Measurements from ENCODE around the gene ITGB8. TPM values are rescaled to one million over a fixed set of nuclear protein-coding genes. Genes with fewer than 3 reads are reported as not detected.

Gene ITGB8
- polyA plus RNA-seq, 1 donor: 5.2 TPM

GRCh38 chr7:20310301-20310700 lies 20.4 kb upstream of the ITGB8 start:
- no peak for DNase-seq

GRCh38 chr7:20310963-20311742 lies 19.5 kb upstream of the ITGB8 start:
- no peak for DNase-seq

DNA sequence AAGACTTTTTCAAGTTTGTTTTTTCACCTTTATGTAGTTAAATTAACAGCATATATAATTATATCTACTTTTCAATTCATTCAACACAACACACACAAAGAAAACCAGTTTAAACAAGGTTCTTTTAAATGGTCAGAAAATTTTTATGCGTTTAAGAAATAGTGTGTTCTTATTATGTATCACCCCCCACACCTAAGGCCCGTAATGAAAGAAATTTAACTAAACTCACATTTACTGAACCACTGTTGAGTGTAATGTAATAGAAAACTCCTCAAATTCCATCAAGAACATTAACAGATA lies 19.0 kb upstream of the ITGB8 start:
- no peak for DNase-seq

- no peak for DNase-seq
Observed at GRCh38 chr7:20312562-20312961, 18.1 kb upstream of the ITGB8 start.

DNA sequence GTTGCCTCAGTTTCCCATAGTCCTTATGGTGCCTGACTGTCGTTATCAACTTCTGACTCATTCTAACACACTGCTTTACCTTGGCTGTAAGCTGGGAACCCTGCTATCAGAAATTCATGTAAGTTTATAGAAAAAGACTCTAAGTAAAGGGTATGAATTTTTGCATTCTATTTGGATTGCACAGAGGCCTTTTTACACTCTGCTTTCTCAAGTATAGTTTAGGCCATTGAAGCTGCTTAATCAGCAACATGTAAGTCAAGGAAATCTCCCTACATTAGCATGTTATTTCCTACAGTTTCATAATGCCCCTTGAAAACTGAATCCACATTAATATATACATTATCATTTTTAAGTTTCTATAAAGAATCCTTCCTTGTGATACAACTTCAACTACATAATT lies 17.1 kb upstream of the ITGB8 start:
- no peak for DNase-seq

- no peak for DNase-seq
Observed at GRCh38 chr7:20314198-20314597, 16.5 kb upstream of the ITGB8 start.

- DNase-seq: no peak
Observed at GRCh38 chr7:20316706-20317105, 14.0 kb upstream of the ITGB8 start.

DNA sequence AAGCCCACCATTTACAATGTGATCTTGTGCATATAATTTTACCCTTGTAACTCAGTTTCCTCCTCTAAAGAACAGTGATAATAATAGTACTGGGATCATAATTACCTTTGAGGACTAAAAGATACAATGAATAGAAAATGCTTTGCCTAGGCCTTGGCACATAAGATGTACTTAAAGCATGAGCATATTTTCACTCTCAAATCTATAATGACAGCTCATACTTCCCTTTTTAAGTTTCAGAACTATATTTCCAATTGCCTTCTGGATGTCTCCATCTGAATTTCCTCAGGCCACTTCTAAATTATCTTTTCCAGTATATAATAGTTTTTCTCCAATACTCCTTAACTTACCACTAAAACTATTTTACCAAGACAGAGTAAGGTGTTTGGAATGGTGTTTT lies 13.3 kb upstream of the ITGB8 start:
- DNase-seq: no peak

DNA sequence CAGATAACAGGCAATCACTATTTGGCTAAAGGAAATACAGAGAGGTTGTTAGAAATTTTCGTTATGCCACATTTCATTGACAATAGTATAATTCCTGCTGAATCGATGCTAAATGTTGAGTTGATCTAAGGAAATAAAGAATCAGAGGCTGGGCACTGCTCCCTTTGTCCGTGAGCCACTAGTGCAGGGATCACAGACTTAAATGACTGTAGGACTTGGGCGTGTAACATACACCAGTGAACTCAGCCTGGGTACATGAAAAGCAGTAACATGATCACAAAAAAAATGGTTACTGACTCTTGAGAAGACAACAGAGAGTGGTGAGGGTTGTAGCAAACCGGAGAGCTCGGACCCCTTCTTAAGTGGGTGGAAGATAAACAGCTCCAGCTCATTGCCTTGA lies 11.8 kb upstream of the ITGB8 start:
- DNase-seq: no peak

- no peak for DNase-seq
Observed at GRCh38 chr7:20320322-20320721, 10.4 kb upstream of the ITGB8 start.

DNA sequence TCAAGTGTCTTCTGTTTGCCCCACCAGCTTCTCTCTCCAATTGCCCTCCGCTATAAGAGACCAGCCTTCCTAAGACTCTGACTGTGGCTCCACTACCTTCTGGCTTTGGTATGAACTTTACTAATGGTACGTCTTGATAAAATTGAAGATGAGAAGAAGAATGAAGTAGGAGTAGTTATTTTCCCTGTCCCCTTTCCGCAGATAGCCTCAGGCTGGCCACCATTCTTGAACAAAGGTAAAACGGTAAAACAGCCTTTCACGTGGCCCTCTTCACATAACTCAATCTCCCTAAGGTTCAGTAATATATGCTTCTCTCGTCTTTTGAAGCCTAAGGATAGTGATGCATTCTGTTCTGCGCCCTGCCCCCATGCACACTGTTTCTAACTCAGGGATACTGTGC lies 9.9 kb upstream of the ITGB8 start:
- DNase-seq: no peak

DNA sequence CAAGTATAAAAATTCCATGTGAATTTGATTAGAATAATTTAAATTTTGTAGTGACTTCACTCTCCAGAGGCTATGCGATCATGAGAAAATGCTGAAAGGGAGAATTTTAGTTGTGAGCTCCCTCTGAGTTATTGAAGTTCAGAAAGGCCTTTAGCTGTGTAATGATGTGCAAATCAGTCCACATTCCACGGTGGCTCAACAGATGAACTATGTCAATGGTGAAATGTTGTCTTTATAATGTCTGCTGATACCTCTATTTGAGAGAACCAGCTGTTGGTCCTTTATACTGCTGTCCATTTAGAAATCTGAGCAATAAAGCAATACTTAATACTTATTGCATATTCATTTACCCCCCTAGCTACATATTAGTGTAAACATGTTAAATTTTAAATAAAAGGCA lies 7.1 kb upstream of the ITGB8 start:
- no peak for DNase-seq

GRCh38 chr7:20326342-20326741 lies 4.4 kb upstream of the ITGB8 start:
- no peak for DNase-seq

GRCh38 chr7:20327055-20327454 lies 3.6 kb upstream of the ITGB8 start:
- DNase-seq: no peak

DNA sequence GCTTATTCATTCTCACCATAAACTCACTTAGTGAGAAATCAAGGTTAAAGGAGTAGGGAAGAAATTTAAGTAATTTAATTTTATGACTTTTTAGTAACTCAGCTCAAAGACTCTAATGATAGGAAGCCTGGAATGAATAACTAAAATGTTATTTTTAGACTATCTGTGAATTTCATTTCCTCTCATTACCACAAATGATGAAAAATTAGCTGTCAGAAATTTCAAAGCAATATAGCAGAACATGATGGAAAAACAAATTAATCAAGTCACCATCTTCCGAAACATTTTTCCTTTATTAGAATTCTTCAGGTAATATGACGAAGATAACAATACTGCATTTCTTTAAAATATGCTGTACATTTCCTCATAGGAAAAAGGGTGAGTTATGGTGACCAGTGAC lies 2.7 kb upstream of the ITGB8 start:
- no peak for DNase-seq

- no peak for DNase-seq
Observed at GRCh38 chr7:20328692-20329091, 2.0 kb upstream of the ITGB8 start.

DNA sequence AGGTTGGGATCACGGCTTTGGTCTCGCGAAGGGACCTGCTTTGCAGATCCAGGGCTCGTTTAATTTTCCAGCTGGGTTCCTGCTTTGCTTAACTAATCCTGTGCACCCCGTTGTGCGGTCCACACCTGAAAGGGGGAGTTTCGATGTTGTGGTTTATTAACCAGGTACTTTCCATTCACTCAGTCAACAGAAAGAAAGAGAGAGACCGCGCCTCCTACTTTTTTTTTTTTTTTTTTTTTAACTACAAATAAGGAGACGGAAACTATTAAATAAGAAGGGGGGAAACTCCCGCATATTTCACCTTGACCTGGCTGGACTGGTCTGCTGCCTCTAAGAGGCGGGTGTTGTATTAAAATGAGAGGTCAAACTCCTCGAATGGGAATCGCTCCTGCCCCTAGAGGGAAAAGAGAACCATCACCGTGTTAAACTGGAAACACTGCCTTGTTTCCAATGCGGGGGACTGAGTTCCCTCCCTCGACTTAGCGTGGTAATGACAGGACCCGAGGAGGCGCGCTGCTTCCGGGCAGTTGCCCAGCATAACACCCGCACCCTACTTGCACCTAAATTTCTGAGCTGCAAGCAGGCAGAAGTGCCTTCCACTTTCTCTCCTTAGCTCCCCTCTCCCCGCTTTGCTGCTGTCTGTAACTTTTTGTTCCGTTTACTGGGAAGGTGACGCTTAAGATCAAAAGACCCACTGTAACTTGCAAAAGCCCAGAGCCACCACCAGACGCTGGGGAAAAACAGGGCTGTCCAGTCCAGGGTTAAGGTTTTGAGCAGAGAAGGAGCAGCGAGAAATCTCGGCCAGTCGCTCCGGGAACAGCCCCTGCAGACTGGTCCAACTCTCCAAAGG lies 1.1 kb upstream of the ITGB8 start:
- DNase-seq: peak; percentile 80

- DNase-seq: peak; percentile 71
Observed at GRCh38 chr7:20330928-20331909, 519 bp downstream of the ITGB8 start.

DNA sequence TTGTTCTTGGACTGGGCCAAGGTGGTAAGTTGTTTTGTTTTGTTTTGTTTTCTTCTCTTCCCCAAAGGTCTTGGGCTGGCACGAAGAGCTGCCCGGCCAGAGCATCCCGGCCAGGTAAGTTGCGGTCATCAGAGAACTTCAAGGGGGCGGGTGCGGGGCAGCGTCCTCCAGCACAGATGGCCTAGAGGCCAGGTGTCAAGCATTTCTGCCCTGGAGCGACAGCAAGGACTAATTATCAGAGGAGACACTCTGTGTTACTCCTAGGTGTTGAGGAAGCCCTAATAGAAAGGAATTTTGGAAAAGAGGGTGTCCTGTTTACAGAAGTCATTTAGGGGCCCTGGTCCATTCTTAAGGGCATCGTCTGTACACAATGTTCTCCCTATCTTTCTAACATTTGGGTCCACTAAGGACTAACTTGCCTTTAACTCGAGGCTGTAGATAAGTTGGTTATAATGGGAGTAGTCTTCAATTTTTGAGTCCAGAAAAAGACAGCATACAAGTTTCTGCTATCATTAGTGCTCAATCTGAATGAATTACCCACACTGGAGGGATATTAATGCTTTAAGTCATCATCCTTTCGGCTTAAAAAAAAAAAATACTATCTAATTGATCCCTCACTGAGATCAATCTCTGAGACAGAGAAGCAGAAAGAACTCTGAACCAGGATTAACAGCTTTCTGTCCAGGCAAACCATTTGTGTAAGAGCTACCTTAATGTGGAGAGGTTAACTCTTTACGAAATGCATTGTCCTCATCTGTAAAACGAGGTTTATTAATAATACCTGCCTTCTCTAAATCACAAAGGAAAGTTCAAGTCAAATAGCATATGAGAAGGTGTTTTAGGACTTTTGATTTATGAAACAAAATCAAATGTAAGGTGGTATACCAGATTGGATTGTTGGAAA lies 1.5 kb downstream of the ITGB8 start:
- no peak for DNase-seq

GRCh38 chr7:20338285-20338684 lies 7.6 kb downstream of the ITGB8 start:
- DNase-seq: no peak

GRCh38 chr7:20340839-20341238 lies 10.1 kb downstream of the ITGB8 start:
- no peak for DNase-seq

- DNase-seq: no peak
Observed at GRCh38 chr7:20343205-20343604, 12.5 kb downstream of the ITGB8 start.

Measured in hindlimb muscle (tissue), 1 donor.